ENCODE data around the gene CYP8B1. TPM values are rescaled to one million over a fixed set of nuclear protein-coding genes. Genes with fewer than 3 reads are reported as not detected.

Gene CYP8B1
- total RNA-seq, 1 donor, result not detected

GRCh38 chr3:42898896-42899675 lies 23.4 kb upstream of the CYP8B1 start:
- H2AFZ ChIP-seq (ENCODE audit: low read length), result no peak overlapping the region
- DNase-seq (ENCODE audit: insufficient read length, low spot score, missing footprints), result no peak
- H3K9me3 ChIP-seq (ENCODE audit: low read depth, low read length), result no peaks in the 10 kb centered on the region
- H4K20me1 ChIP-seq (ENCODE audit: insufficient read depth, low read length), result no peaks in the 10 kb centered on the region
- no peaks in the 10 kb centered on the region for H3K79me2 ChIP-seq (ENCODE audit: insufficient read depth, low read length)
- H3K4me2 ChIP-seq (ENCODE audit: insufficient read depth, low read length), result no peak overlapping the region
- H3K27me3 ChIP-seq (ENCODE audit: insufficient read depth, low read length), result peaks cover 5% of the 10 kb centered on the region
- H3K4me1 ChIP-seq (ENCODE audit: insufficient read depth, low read length), result no peaks in the 10 kb centered on the region
- no peaks in the 10 kb centered on the region for H3K36me3 ChIP-seq (ENCODE audit: insufficient read depth, low read length)
- no peak overlapping the region for H3K27ac ChIP-seq (ENCODE audit: low read depth, low read length)
- no peak overlapping the region for H3K4me3 ChIP-seq (ENCODE audit: insufficient read depth, low read length)
- TF ChIP-seq CTCF (IDR thresholded peaks at IDR 0.05; ENCODE audit: extremely low read depth, low read depth, low read length), result no peak

DNA sequence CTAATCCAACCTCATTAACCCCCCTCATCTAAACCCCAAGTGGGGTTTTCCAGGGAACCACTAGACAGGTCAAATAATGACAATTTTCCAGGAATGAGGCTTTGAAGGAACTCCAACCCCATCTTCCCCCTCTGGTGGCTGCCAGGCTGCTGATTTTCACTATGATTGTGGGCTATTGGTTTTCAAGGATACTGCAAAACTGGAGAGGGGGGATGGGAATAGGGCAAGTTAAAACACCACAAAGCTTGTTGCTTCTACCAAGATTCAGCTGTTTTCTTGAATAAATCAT lies 19.8 kb upstream of the CYP8B1 start:
- Histone ChIP-seq H3K36me3 (ENCODE audit: insufficient read depth, low read length) (no peaks in the 10 kb centered on the region), H3K9me3 (ENCODE audit: low read depth, low read length) (no peaks in the 10 kb centered on the region), H3K79me2 (ENCODE audit: insufficient read depth, low read length) (no peaks in the 10 kb centered on the region), H3K27ac (ENCODE audit: low read depth, low read length) (no peak overlapping the region), H4K20me1 (ENCODE audit: insufficient read depth, low read length) (no peaks in the 10 kb centered on the region), H3K4me3 (ENCODE audit: insufficient read depth, low read length) (no peak overlapping the region), H3K27me3 (ENCODE audit: insufficient read depth, low read length) (peaks cover 7% of the 10 kb centered on the region), H2AFZ (ENCODE audit: low read length) (no peak overlapping the region), H3K4me2 (ENCODE audit: insufficient read depth, low read length) (no peak overlapping the region), H3K4me1 (ENCODE audit: insufficient read depth, low read length) (no peaks in the 10 kb centered on the region)
- no peak for DNase-seq (ENCODE audit: insufficient read length, low spot score, missing footprints)
- no peak for TF ChIP-seq CTCF (IDR thresholded peaks at IDR 0.05; ENCODE audit: extremely low read depth, low read depth, low read length)

GRCh38 chr3:42894698-42895579 lies 19.3 kb upstream of the CYP8B1 start:
- Histone ChIP-seq H2AFZ (ENCODE audit: low read length) (no peak overlapping the region), H4K20me1 (ENCODE audit: insufficient read depth, low read length) (no peaks in the 10 kb centered on the region), H3K36me3 (ENCODE audit: insufficient read depth, low read length) (no peaks in the 10 kb centered on the region), H3K9me3 (ENCODE audit: low read depth, low read length) (no peaks in the 10 kb centered on the region), H3K4me1 (ENCODE audit: insufficient read depth, low read length) (no peaks in the 10 kb centered on the region), H3K79me2 (ENCODE audit: insufficient read depth, low read length) (no peaks in the 10 kb centered on the region), H3K27ac (ENCODE audit: low read depth, low read length) (no peak overlapping the region), H3K4me2 (ENCODE audit: insufficient read depth, low read length) (no peak overlapping the region), H3K27me3 (ENCODE audit: insufficient read depth, low read length) (peaks cover 7% of the 10 kb centered on the region), H3K4me3 (ENCODE audit: insufficient read depth, low read length) (no peak overlapping the region)
- DNase-seq (ENCODE audit: insufficient read length, low spot score, missing footprints), result no peak
- no peak for TF ChIP-seq CTCF (IDR thresholded peaks at IDR 0.05; ENCODE audit: extremely low read depth, low read depth, low read length)

DNA sequence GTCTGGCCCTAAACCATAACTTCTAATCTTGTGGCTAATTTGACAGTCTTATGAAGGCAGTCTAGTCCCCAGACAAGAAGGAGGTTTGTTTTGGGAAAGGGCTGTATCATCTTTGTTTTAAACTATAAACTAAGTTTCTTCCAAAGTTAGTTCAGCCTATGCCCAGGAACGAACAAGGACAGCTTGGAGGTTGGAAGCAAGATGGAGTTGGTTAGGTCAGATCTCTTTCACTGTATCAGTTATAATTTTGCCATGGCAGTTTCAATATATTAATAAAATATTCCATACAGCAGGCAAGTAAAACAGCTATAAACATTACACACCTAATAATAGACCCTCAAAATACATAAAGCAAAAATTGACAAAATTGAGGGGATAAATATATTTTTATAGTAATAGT lies 17.1 kb upstream of the CYP8B1 start:
- Histone ChIP-seq H3K4me3 (ENCODE audit: insufficient read depth, low read length) (no peak overlapping the region), H2AFZ (ENCODE audit: low read length) (no peak overlapping the region), H3K27me3 (ENCODE audit: insufficient read depth, low read length) (peaks cover 10% of the 10 kb centered on the region), H4K20me1 (ENCODE audit: insufficient read depth, low read length) (no peaks in the 10 kb centered on the region), H3K27ac (ENCODE audit: low read depth, low read length) (no peak overlapping the region), H3K36me3 (ENCODE audit: insufficient read depth, low read length) (no peaks in the 10 kb centered on the region), H3K4me2 (ENCODE audit: insufficient read depth, low read length) (no peak overlapping the region), H3K4me1 (ENCODE audit: insufficient read depth, low read length) (no peaks in the 10 kb centered on the region), H3K79me2 (ENCODE audit: insufficient read depth, low read length) (no peaks in the 10 kb centered on the region), H3K9me3 (ENCODE audit: low read depth, low read length) (no peaks in the 10 kb centered on the region)
- DNase-seq (ENCODE audit: insufficient read length, low spot score, missing footprints), result no peak
- TF ChIP-seq CTCF (IDR thresholded peaks at IDR 0.05; ENCODE audit: extremely low read depth, low read depth, low read length), result no peak
